GM21447 (cell line): ENCODE measurements around the gene STAC.
"Not testable (repeated sequence)": the region's sequence is repeated elsewhere in the genome, so short reads cannot be mapped to it uniquely, and the experiment has no call there.

ENCODE experiments used
- ATAC-seq: cut with Tn5 transposase; IDR thresholded peaks from one replicate; pipeline ENCODE4 v1.9.1; 2021; ENCODE audit not compliant: unreplicated experiment

Gene STAC

GRCh38 chr3:36578418-36578817, 198.1 kb downstream of the STAC start:
- not testable (repeated sequence) for ATAC-seq

- no peak for ATAC-seq
Measured at GRCh38 chr3:36579746-36580145, 199.4 kb downstream of the STAC start.

- no peak for ATAC-seq
Measured at GRCh38 chr3:36580716-36581115, 200.4 kb downstream of the STAC start.

GRCh38 chr3:36591959-36592358, 211.7 kb downstream of the STAC start:
- no peak for ATAC-seq

GRCh38 chr3:36595511-36595910, 215.2 kb downstream of the STAC start:
- no peak for ATAC-seq

GRCh38 chr3:36596419-36596818, 216.1 kb downstream of the STAC start:
- no peak for ATAC-seq

GRCh38 chr3:36597422-36597821, 217.1 kb downstream of the STAC start:
- ATAC-seq, result no peak
